CD14-positive monocyte (primary cell): Measurements from ENCODE around the gene HIVEP3. TPM values are rescaled to one million over a fixed set of nuclear protein-coding genes. Genes with fewer than 3 reads are reported as not detected.

Source experiments
- DNase-seq, 3 donors: peaks; one replicate each; pipeline ENCODE4 v3.0.0-alpha.2; 2011 to 2022
- H2AFZ ChIP-seq: 2 replicates; pipeline ENCODE4 v1.6.0; 2012; ENCODE audit warnings: mild to moderate bottlenecking, low read depth, low read length, inconsistent platforms; ENCODE audit not compliant: insufficient read depth, poor library complexity, severe bottlenecking
- H3K27ac ChIP-seq, 2 donors: 1 replicate in 1 of 2; 2 replicates in 1 of 2; pipeline ENCODE4 v1.5.1; 2012 to 2013; ENCODE audit warnings: low read length in 2 of 2, control low read depth in 1 of 2, inconsistent platforms in 1 of 2, low read depth in 1 of 2, mild to moderate bottlenecking in 1 of 2
- H3K27me3 ChIP-seq, 2 donors: one replicate each; pipeline versions ENCODE4 v1.6.0 to v1.6.1; 2011 to 2013; ENCODE audit warnings: low read length in 2 of 2; ENCODE audit not compliant: control insufficient read depth in 2 of 2, insufficient read depth in 2 of 2
- H3K36me3 ChIP-seq, 2 donors: replicated peaks in 1 of 2; 1 replicate in 1 of 2; 2 replicates in 1 of 2; pipeline versions ENCODE4 v1.5.1 to v1.6.1; 2012 to 2013; ENCODE audit warnings: low read length in 2 of 2, control low read depth in 1 of 2, inconsistent platforms in 1 of 2, mild to moderate bottlenecking in 1 of 2; ENCODE audit not compliant: insufficient read depth in 2 of 2, control insufficient read depth in 1 of 2
- H3K4me1 ChIP-seq, 2 donors: 1 replicate in 1 of 2; 2 replicates in 1 of 2; pipeline versions ENCODE4 v1.5.1 to v1.6.1; 2012 to 2013; ENCODE audit warnings: low read length in 2 of 2, control low read depth in 1 of 2, inconsistent platforms in 1 of 2, mild to moderate bottlenecking in 1 of 2, moderate library complexity in 1 of 2; ENCODE audit not compliant: insufficient read depth in 2 of 2, control insufficient read depth in 1 of 2
- H3K4me2 ChIP-seq: replicated peaks from 2 replicates; pipeline ENCODE3; 2012; ENCODE audit warnings: low read length, moderate library complexity, mild to moderate bottlenecking; ENCODE audit not compliant: poor library complexity, severe bottlenecking; ENCODE audit errors: extremely low read depth
- H3K4me3 ChIP-seq, 3 experiments: fragments of 200-600 bp in 1 of 3; sonication (generic) in 1 of 3; replicated peaks in 1 of 3; 1 replicate in 2 of 3; 2 replicates in 1 of 3; pipeline ENCODE4 v1.5.1; 2011 to 2013; ENCODE audit warnings: low read length in 3 of 3, mild to moderate bottlenecking in 3 of 3, control low read depth in 2 of 3, low read depth in 2 of 3, inconsistent platforms in 1 of 3, moderate library complexity in 1 of 3
- H3K79me2 ChIP-seq: 2 replicates; pipeline ENCODE4 v1.6.0; 2012; ENCODE audit warnings: mild to moderate bottlenecking, control low read depth, inconsistent platforms, low read length, moderate library complexity; ENCODE audit not compliant: insufficient read depth
- H3K9ac ChIP-seq: 2 replicates; pipeline ENCODE4 v1.6.0; 2017; ENCODE audit warnings: low read length, mild to moderate bottlenecking; ENCODE audit not compliant: insufficient read depth, poor library complexity, severe bottlenecking
- H3K9me3 ChIP-seq, 2 donors: replicated peaks in 1 of 2; 1 replicate in 1 of 2; 2 replicates in 1 of 2; pipeline versions ENCODE4 v1.5.1 to v1.6.1; 2012 to 2013; ENCODE audit warnings: low read length in 2 of 2, control low read depth in 1 of 2; ENCODE audit not compliant: control insufficient read depth in 1 of 2, insufficient read depth in 1 of 2
- H4K20me1 ChIP-seq: 2 replicates; pipeline ENCODE4 v1.6.0; 2012; ENCODE audit warnings: mild to moderate bottlenecking, low read length, control low read depth, moderate library complexity; ENCODE audit not compliant: insufficient read depth
- H3K27ac Mint-ChIP-seq, 7 donors: one replicate each; pipeline ENCODE4 v1.8.0; 2020; ENCODE audit warnings: mild to moderate bottlenecking in 7 of 7, mixed read lengths in 7 of 7, moderate library complexity in 6 of 7, inconsistent platforms in 2 of 7
- H3K27me3 Mint-ChIP-seq, 3 donors: one replicate each; pipeline ENCODE4 v1.8.0; 2021 to 2022; ENCODE audit warnings: low read depth in 3 of 3, mild to moderate bottlenecking in 3 of 3, mixed read lengths in 3 of 3, moderate library complexity in 3 of 3, inconsistent platforms in 1 of 3
- H3K36me3 Mint-ChIP-seq, 2 donors: one replicate each; pipeline ENCODE4 v1.8.0; 2020; ENCODE audit warnings: mixed read lengths in 2 of 2, inconsistent platforms in 1 of 2, mild to moderate bottlenecking in 1 of 2
- H3K4me1 Mint-ChIP-seq: one replicate; pipeline ENCODE4 v1.8.0; 2020; ENCODE audit warnings: mild to moderate bottlenecking, mixed read lengths
- H3K4me3 Mint-ChIP-seq, 2 donors: one replicate each; pipeline ENCODE4 v1.8.0; 2020; ENCODE audit warnings: mild to moderate bottlenecking in 2 of 2, mixed read lengths in 2 of 2, moderate library complexity in 1 of 2
- H3K9me3 Mint-ChIP-seq, 7 donors: one replicate each; pipeline ENCODE4 v1.8.0; 2020 to 2022; ENCODE audit warnings: mixed read lengths in 7 of 7, mild to moderate bottlenecking in 6 of 7, moderate library complexity in 6 of 7, inconsistent platforms in 2 of 7
- WGBS: methylation state at CpG from one replicate; pipeline ENCODE4 v1.1.5; 2013; ENCODE audit warnings: missing lambda C conversion rate; ENCODE audit not compliant: insufficient coverage; 5-methylcytosine and 5-hydroxymethylcytosine counted together
- intact Hi-C, 2 donors: fragments of 100-400 bp; cut with micrococcal nuclease; formaldehyde crosslinking; loops; one replicate each; pipeline versions ENCODE4 v1.15.0 to v1.15.1; 2023
- polyA plus RNA-seq, 3 donors: library from polyadenylated mRNA; depleted of rRNA in 1 of 3; unstranded in 2 of 3; stranded (reverse) in 1 of 3; fragments of 300-500 nt in 2 of 3; fragments of >200 nt in 1 of 3; fragmentation: Illumina TruSeq in 2 of 3; gene quantifications; 1 replicate in 2 of 3; 2 replicates in 1 of 3; pipeline ENCODE4 v1.2.3, GENCODE V29; 2012 to 2021
- TF ChIP-seq, protein P1 (sequence below): fragments of 200-600 bp; IDR thresholded peaks from one replicate; pipeline ENCODE4 v1.8.0; 2022; ENCODE audit warnings: antibody characterized with exemption, mild to moderate bottlenecking

HIVEP3 gene
- polyA plus RNA-seq, 3 donors, result 1.2 to 3.7 (median 1.8) TPM

DNA sequence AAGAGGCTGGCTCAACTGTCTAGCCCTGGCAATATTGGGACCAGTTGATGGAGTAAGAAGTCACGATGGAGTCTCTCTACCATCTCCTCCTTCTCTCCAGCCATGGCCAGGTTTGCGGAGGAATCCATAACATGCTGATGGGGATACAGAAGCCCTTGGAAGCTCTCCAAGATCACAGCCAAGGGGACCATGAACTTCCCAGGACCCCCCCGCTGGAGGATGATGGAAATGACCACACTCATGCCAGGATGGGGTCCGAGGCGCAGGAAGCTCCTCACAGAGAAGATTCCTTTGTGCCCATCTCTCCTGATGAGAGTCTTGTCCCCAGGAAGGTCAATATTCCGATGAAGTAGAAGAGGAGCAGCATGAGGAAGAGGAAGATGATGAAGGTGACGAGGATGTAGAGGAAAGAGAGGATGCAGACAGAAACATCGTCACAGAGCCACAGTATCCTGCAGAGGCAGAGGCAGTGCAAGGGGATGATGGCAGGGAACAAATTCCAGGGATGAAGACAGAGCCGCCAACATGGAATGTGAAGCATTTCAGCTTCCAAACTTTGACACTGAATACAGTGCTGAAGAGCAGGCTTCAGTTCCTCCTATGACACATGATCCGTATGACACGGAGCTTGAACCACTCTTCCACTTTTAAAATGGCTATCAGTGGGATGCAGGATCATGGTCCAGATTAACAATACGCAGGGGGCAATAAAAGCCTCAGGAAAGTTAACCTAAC lies 376.4 kb downstream of the HIVEP3 start:
- Mint-ChIP-seq H3K36me3 (peaks cover 31 to 35% of the 10 kb centered on the region in 2 donors), H3K4me3 (no peak overlapping the region), H3K9me3 (peaks cover 0 to 3% (median 2%) of the 10 kb centered on the region in 7 donors), H3K4me1 (peaks cover 12% of the 10 kb centered on the region), H3K27ac (no peak overlapping the region), H3K27me3 (peaks cover 0 to 2% (median 2%) of the 10 kb centered on the region in 3 donors)
- peaks cover 48% of the 10 kb centered on the region for H4K20me1 ChIP-seq
- intact Hi-C loops, result no loop called here
- no peak overlapping the region for H2AFZ ChIP-seq
- H3K9me3 ChIP-seq, result peaks cover 0 to 8% of the 10 kb centered on the region in 2 donors
- H3K9ac ChIP-seq, result no peak overlapping the region
- no peak overlapping the region for H3K27ac ChIP-seq
- H3K27me3 ChIP-seq, result no peaks in the 10 kb centered on the region
- peaks cover 4 to 6% of the 10 kb centered on the region in 2 donors for H3K4me1 ChIP-seq
- H3K4me2 ChIP-seq, result no peak overlapping the region
- TF ChIP-seq, protein P1, sequence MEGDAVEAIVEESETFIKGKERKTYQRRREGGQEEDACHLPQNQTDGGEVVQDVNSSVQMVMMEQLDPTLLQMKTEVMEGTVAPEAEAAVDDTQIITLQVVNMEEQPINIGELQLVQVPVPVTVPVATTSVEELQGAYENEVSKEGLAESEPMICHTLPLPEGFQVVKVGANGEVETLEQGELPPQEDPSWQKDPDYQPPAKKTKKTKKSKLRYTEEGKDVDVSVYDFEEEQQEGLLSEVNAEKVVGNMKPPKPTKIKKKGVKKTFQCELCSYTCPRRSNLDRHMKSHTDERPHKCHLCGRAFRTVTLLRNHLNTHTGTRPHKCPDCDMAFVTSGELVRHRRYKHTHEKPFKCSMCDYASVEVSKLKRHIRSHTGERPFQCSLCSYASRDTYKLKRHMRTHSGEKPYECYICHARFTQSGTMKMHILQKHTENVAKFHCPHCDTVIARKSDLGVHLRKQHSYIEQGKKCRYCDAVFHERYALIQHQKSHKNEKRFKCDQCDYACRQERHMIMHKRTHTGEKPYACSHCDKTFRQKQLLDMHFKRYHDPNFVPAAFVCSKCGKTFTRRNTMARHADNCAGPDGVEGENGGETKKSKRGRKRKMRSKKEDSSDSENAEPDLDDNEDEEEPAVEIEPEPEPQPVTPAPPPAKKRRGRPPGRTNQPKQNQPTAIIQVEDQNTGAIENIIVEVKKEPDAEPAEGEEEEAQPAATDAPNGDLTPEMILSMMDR, result no peak
- H3K36me3 ChIP-seq, result peaks cover 5 to 40% of the 10 kb centered on the region in 2 donors
- no peak for DNase-seq
- no peak overlapping the region for H3K4me3 ChIP-seq
- H3K79me2 ChIP-seq, result no peaks in the 10 kb centered on the region
- 92% methylated on average over 10 of the region's 12 CpGs for WGBS

DNA sequence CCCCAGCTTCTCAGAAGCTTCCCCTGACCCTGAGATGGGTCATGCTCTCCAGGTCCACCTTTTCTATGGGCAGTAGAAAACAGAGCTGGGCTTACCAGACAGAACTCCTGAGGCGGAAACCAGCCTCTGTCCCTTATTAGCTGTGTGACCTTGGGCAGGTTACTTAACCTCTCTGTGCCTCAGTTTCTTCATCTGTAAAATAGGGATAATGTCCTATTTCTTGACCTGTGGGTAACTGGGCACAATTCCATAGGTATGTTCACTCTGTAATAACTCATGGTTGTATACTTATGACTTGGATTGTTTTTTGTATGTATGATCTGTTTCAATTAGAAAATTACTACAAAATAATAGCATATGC lies 377.1 kb downstream of the HIVEP3 start:
- peaks cover 0 to 2% (median 2%) of the 10 kb centered on the region in 3 donors for H3K27me3 Mint-ChIP-seq
- Histone ChIP-seq H4K20me1 (peaks cover 44% of the 10 kb centered on the region), H3K36me3 (peaks cover 5 to 40% of the 10 kb centered on the region in 2 donors), H3K4me1 (peaks cover 4 to 6% of the 10 kb centered on the region in 2 donors), H3K27me3 (no peaks in the 10 kb centered on the region), H3K9me3 (peaks cover 0 to 8% of the 10 kb centered on the region in 2 donors), H3K4me2 (no peak overlapping the region), H2AFZ (no peak overlapping the region), H3K79me2 (no peaks in the 10 kb centered on the region), H3K9ac (no peak overlapping the region), H3K27ac (no peak overlapping the region), H3K4me3 (no peak overlapping the region)
- TF ChIP-seq, protein P1, result no peak
- no peak overlapping the region for H3K27ac Mint-ChIP-seq
- H3K4me1 Mint-ChIP-seq, result peaks cover 10% of the 10 kb centered on the region
- DNase-seq, result no peak
- peaks cover 0 to 3% (median 2%) of the 10 kb centered on the region in 7 donors for H3K9me3 Mint-ChIP-seq
- H3K4me3 Mint-ChIP-seq, result no peak overlapping the region
- peaks cover 34 to 38% of the 10 kb centered on the region in 2 donors for H3K36me3 Mint-ChIP-seq
- no CpG with 5 or more reads among the region's 1 CpG for WGBS
- intact Hi-C loops, result no loop called here
